Liver (tissue), 9 donors: ENCODE measurements around the gene BFSP1. TPM values are rescaled to one million over a fixed set of nuclear protein-coding genes. Genes with fewer than 3 reads are reported as not detected.

ENCODE experiments used
- DNase-seq: peaks from one replicate; pipeline ENCODE4 v3.0.0-alpha.2; 2017; ENCODE audit warnings: low spot score
- H3K27ac ChIP-seq, 2 donors: one replicate each; pipeline ENCODE4 v1.7.0; 2013; ENCODE audit warnings: inconsistent platforms in 2 of 2, low read length in 2 of 2, control low read depth in 1 of 2, low read depth in 1 of 2, mild to moderate bottlenecking in 1 of 2
- H3K27me3 ChIP-seq, 4 donors: one replicate each; pipeline versions ENCODE4 v1.6.1 to v1.7.0; 2013; ENCODE audit warnings: low read length in 3 of 4, inconsistent platforms in 1 of 4, mild to moderate bottlenecking in 1 of 4, moderate library complexity in 1 of 4; ENCODE audit not compliant: control insufficient read depth in 4 of 4, insufficient read depth in 4 of 4
- H3K36me3 ChIP-seq, 4 donors: one replicate each; pipeline versions ENCODE4 v1.6.1 to v1.7.0; 2013; ENCODE audit warnings: low read length in 3 of 4, mild to moderate bottlenecking in 3 of 4, low read depth in 1 of 4, moderate library complexity in 1 of 4; ENCODE audit not compliant: control insufficient read depth in 4 of 4, insufficient read depth in 3 of 4
- H3K4me1 ChIP-seq, 4 donors: one replicate each; pipeline versions ENCODE4 v1.6.1 to v1.7.0; 2013; ENCODE audit warnings: low read length in 3 of 4, mild to moderate bottlenecking in 3 of 4, moderate library complexity in 1 of 4; ENCODE audit not compliant: control insufficient read depth in 4 of 4, insufficient read depth in 4 of 4
- H3K4me3 ChIP-seq, 3 donors: one replicate each; pipeline versions ENCODE4 v1.6.1 to v1.7.0; 2013; ENCODE audit warnings: low read length in 3 of 3, control low read depth in 1 of 3, low read depth in 1 of 3, mild to moderate bottlenecking in 1 of 3
- H3K9ac ChIP-seq, 2 donors: one replicate each; pipeline ENCODE4 v1.7.0; 2013; ENCODE audit warnings: low read length in 2 of 2, mild to moderate bottlenecking in 2 of 2, moderate library complexity in 2 of 2, control low read depth in 1 of 2, low read depth in 1 of 2
- H3K9me3 ChIP-seq, 4 donors: one replicate each; pipeline versions ENCODE4 v1.6.1 to v1.7.0; 2013; ENCODE audit warnings: low read length in 3 of 4; ENCODE audit not compliant: control insufficient read depth in 4 of 4
- FOXA1 ChIP-seq: IDR thresholded peaks from 2 replicates; pipeline ENCODE4 v1.6.1; 2016; ENCODE audit warnings: antibody characterized with exemption
- FOXA2 ChIP-seq: IDR thresholded peaks from 2 replicates; pipeline ENCODE4 v1.6.1; 2016; ENCODE audit warnings: antibody characterized with exemption
- GABPA ChIP-seq, 2 donors: IDR thresholded peaks in 1 of 2; conservative IDR thresholded peaks in 1 of 2; 2 replicates each; pipeline ENCODE4 v1.6.1; 2016; ENCODE audit warnings: antibody characterized with exemption in 2 of 2, mild to moderate bottlenecking in 1 of 2, moderate library complexity in 1 of 2
- HNF4A ChIP-seq, 2 donors: conservative IDR thresholded peaks; 2 replicates each; pipeline ENCODE4 v1.6.1; 2016; ENCODE audit warnings: antibody characterized with exemption in 2 of 2, mild to moderate bottlenecking in 2 of 2
- HNF4G ChIP-seq: IDR thresholded peaks from 2 replicates; pipeline ENCODE4 v1.6.1; 2016; ENCODE audit warnings: antibody characterized with exemption
- JUND ChIP-seq, 2 donors: IDR thresholded peaks; 2 replicates each; pipeline ENCODE4 v1.6.1; 2016; ENCODE audit warnings: antibody characterized with exemption in 2 of 2
- NR2F2 ChIP-seq: IDR thresholded peaks from 2 replicates; pipeline ENCODE4 v1.6.1; 2016; ENCODE audit warnings: antibody characterized with exemption
- RAD21 ChIP-seq, 2 donors: IDR thresholded peaks; 2 replicates each; pipeline ENCODE4 v1.6.1; 2016; ENCODE audit warnings: antibody characterized with exemption in 2 of 2, mild to moderate bottlenecking in 2 of 2
- RXRA ChIP-seq, 2 donors: IDR thresholded peaks; 2 replicates each; pipeline ENCODE4 v1.6.1; 2017 to 2018; ENCODE audit warnings: antibody characterized with exemption in 2 of 2, mild to moderate bottlenecking in 1 of 2
- SP1 ChIP-seq: IDR thresholded peaks from 2 replicates; pipeline ENCODE4 v1.6.1; 2018; ENCODE audit warnings: antibody characterized with exemption, mild to moderate bottlenecking
- TAF1 ChIP-seq: conservative IDR thresholded peaks from 2 replicates; pipeline ENCODE4 v1.6.1; 2016; ENCODE audit warnings: antibody characterized with exemption, mild to moderate bottlenecking
- YY1 ChIP-seq: IDR thresholded peaks from 2 replicates; pipeline ENCODE4 v1.6.1; 2016; ENCODE audit warnings: antibody characterized with exemption, mild to moderate bottlenecking
- WGBS: extraction: QIAGEN DNeasy Blood & Tissue Kit; methylation state at CpG from one replicate; pipeline ENCODE4 v1.1.7; 2013; 5-methylcytosine and 5-hydroxymethylcytosine counted together
- polyA plus RNA-seq, 2 donors: library from polyadenylated mRNA; stranded (reverse) in 1 of 2; unstranded in 1 of 2; fragments of 200-250 nt in 1 of 2; fragments of >200 nt in 1 of 2; fragmentation: Nextera tagmentation in 1 of 2; extraction: Ambion mirVana in 1 of 2; gene quantifications; one replicate each; pipeline versions ENCODE4 v1.2.1 to v1.2.3, GENCODE V29; 2013 to 2015
- total RNA-seq, 2 donors: library from RNA; depleted of rRNA; stranded (reverse); fragments of >200 nt; gene quantifications; one replicate each; pipeline ENCODE4 v1.2.3, GENCODE V29; 2014
- TF ChIP-seq, protein P1 (sequence below): IDR thresholded peaks from 2 replicates; pipeline ENCODE4 v1.6.1; 2016; ENCODE audit warnings: antibody characterized with exemption
- TF ChIP-seq, protein P2 (sequence below): IDR thresholded peaks from 2 replicates; pipeline ENCODE4 v1.6.1; 2016; ENCODE audit warnings: antibody characterized with exemption
- TF ChIP-seq, protein P3 (sequence below): IDR thresholded peaks from 2 replicates; pipeline ENCODE4 v1.6.1; 2016; ENCODE audit warnings: antibody characterized with exemption, mild to moderate bottlenecking
- TF ChIP-seq, protein P4 (sequence below): IDR thresholded peaks from 2 replicates; pipeline ENCODE4 v1.6.1; 2016; ENCODE audit warnings: antibody characterized with exemption
- TF ChIP-seq, protein P5 (sequence below): fragments of 150-350 bp; IDR thresholded peaks from 2 replicates; pipeline ENCODE4 v1.5.1; 2017; ENCODE audit warnings: improper control_type of control experiment, low read depth, low read length; ENCODE audit not compliant: missing input control
- donor health status: healthy.
- donor health status: healthy.
- donor health status: healthy.
- donor health status: healthy.
- donor health status: healthy.

The BFSP1 gene
- total and polyA plus RNA-seq, 4 donors: 0.14 to 0.28 (median 0.21) TPM

DNA sequence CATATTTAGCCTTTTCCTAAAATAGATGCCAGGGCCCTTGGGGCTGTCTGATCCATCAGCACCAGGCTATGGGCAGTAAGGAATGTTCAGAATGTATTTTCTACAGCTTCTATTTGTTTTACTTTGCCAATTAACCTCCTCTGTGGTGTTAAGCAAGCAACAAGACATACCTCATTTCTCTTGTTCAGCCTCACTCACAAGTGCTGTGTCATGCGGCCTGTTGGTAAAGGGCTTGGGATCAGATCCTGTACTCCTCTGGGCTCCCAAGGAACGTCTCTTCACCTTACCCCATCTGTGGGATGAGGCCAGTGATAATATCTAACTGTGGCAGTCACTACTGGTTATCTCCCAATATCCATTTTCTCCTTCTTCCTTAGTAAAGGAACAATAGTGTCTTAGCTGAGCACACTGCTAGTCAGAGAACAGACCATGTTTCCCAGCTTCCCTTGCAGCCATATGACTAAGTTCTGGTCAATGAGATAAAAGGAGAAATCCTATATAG lies 31.7 kb upstream of the BFSP1 start:
- no peaks in the 10 kb centered on the region for H3K27me3 ChIP-seq
- no peak overlapping the region for H3K9ac ChIP-seq
- no peaks in the 10 kb centered on the region for H3K4me1 ChIP-seq
- H3K4me3 ChIP-seq: no peak overlapping the region
- no peaks in the 10 kb centered on the region for H3K9me3 ChIP-seq
- TF ChIP-seq, protein P1, sequence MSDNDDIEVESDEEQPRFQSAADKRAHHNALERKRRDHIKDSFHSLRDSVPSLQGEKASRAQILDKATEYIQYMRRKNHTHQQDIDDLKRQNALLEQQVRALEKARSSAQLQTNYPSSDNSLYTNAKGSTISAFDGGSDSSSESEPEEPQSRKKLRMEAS: no peak
- TF ChIP-seq, protein P2, sequence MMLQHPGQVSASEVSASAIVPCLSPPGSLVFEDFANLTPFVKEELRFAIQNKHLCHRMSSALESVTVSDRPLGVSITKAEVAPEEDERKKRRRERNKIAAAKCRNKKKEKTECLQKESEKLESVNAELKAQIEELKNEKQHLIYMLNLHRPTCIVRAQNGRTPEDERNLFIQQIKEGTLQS: no peak
- TF ChIP-seq YY1 (no peak), FOXA2 (no peak), RAD21 (IDR thresholded peaks at IDR 0.05) (no peak), RXRA (IDR thresholded peaks at IDR 0.05) (no peak), HNF4G (no peak), TAF1 (no peak), SP1 (no peak), FOXA1 (no peak), GABPA (IDR thresholded peaks at IDR 0.05 in 1 of 2, conservative IDR thresholded peaks at IDR 0.05 in 1 of 2) (no peak), JUND (IDR thresholded peaks at IDR 0.05) (no peak)
- DNase-seq: no peak
- H3K36me3 ChIP-seq: no peaks in the 10 kb centered on the region
- 86% methylated on average over 2 of the region's 2 CpGs for WGBS
- no peak overlapping the region for H3K27ac ChIP-seq

DNA sequence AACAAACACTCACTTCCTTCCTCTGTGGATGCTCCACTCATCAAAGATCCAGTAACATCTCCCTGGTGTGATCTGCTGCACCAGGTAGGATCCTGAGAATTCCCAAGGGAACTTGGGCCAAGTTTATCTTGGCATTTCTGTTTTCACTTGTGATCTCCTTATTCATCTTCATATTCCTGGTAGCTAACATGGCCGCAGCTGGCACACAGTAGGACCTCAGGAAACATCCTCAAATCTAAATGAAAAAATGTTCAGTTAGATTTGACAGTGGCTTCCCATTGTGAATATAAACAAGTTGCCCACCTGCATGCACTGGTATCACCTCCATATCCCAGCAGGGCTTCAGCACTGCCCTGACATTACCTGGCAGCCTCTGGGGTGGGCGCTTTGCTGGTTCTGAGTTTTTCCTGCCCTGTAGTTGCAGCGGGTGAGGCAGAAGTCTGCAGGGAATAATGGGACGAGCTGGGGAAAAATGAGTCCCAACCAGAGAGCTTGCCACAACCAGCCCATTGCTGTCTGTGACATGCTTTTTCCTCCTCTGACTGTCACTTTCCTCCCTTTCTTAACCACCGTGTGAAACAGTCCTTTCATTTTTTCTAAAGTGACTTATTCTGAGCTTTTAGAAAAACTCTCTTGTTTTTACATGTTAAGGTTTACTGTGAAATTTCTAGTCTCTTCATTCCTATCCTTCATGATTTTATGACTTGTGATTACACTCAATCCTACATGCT lies 29.3 kb upstream of the BFSP1 start:
- TF ChIP-seq RAD21 (IDR thresholded peaks at IDR 0.05) (no peak), JUND (IDR thresholded peaks at IDR 0.05) (no peak), RXRA (IDR thresholded peaks at IDR 0.05) (no peak), HNF4A (conservative IDR thresholded peaks at IDR 0.05) (no peak), FOXA2 (no peak), TAF1 (no peak), SP1 (no peak), FOXA1 (no peak), YY1 (no peak), GABPA (IDR thresholded peaks at IDR 0.05 in 1 of 2, conservative IDR thresholded peaks at IDR 0.05 in 1 of 2) (no peak), HNF4G (no peak), NR2F2 (no peak)
- TF ChIP-seq, protein P3, sequence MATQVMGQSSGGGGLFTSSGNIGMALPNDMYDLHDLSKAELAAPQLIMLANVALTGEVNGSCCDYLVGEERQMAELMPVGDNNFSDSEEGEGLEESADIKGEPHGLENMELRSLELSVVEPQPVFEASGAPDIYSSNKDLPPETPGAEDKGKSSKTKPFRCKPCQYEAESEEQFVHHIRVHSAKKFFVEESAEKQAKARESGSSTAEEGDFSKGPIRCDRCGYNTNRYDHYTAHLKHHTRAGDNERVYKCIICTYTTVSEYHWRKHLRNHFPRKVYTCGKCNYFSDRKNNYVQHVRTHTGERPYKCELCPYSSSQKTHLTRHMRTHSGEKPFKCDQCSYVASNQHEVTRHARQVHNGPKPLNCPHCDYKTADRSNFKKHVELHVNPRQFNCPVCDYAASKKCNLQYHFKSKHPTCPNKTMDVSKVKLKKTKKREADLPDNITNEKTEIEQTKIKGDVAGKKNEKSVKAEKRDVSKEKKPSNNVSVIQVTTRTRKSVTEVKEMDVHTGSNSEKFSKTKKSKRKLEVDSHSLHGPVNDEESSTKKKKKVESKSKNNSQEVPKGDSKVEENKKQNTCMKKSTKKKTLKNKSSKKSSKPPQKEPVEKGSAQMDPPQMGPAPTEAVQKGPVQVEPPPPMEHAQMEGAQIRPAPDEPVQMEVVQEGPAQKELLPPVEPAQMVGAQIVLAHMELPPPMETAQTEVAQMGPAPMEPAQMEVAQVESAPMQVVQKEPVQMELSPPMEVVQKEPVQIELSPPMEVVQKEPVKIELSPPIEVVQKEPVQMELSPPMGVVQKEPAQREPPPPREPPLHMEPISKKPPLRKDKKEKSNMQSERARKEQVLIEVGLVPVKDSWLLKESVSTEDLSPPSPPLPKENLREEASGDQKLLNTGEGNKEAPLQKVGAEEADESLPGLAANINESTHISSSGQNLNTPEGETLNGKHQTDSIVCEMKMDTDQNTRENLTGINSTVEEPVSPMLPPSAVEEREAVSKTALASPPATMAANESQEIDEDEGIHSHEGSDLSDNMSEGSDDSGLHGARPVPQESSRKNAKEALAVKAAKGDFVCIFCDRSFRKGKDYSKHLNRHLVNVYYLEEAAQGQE: no peak
- TF ChIP-seq, protein P4, sequence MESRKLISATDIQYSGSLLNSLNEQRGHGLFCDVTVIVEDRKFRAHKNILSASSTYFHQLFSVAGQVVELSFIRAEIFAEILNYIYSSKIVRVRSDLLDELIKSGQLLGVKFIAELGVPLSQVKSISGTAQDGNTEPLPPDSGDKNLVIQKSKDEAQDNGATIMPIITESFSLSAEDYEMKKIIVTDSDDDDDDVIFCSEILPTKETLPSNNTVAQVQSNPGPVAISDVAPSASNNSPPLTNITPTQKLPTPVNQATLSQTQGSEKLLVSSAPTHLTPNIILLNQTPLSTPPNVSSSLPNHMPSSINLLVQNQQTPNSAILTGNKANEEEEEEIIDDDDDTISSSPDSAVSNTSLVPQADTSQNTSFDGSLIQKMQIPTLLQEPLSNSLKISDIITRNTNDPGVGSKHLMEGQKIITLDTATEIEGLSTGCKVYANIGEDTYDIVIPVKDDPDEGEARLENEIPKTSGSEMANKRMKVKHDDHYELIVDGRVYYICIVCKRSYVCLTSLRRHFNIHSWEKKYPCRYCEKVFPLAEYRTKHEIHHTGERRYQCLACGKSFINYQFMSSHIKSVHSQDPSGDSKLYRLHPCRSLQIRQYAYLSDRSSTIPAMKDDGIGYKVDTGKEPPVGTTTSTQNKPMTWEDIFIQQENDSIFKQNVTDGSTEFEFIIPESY: no peak
- TF ChIP-seq, protein P2: no peak
- TF ChIP-seq, protein P1: no peak
- TF ChIP-seq, protein P5, sequence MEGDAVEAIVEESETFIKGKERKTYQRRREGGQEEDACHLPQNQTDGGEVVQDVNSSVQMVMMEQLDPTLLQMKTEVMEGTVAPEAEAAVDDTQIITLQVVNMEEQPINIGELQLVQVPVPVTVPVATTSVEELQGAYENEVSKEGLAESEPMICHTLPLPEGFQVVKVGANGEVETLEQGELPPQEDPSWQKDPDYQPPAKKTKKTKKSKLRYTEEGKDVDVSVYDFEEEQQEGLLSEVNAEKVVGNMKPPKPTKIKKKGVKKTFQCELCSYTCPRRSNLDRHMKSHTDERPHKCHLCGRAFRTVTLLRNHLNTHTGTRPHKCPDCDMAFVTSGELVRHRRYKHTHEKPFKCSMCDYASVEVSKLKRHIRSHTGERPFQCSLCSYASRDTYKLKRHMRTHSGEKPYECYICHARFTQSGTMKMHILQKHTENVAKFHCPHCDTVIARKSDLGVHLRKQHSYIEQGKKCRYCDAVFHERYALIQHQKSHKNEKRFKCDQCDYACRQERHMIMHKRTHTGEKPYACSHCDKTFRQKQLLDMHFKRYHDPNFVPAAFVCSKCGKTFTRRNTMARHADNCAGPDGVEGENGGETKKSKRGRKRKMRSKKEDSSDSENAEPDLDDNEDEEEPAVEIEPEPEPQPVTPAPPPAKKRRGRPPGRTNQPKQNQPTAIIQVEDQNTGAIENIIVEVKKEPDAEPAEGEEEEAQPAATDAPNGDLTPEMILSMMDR: no peak
- WGBS: 87% methylated on average over 5 of the region's 5 CpGs
- peaks cover 0 to 11% (median 5%) of the 10 kb centered on the region in 4 donors for H3K4me1 ChIP-seq

More for the DNA sequence above, 29.3 kb upstream of the BFSP1 start:
- Histone ChIP-seq H3K27me3 (no peaks in the 10 kb centered on the region), H3K27ac (no peak overlapping the region), H3K36me3 (no peaks in the 10 kb centered on the region), H3K9me3 (no peaks in the 10 kb centered on the region), H3K4me3 (no peak overlapping the region), H3K9ac (no peak overlapping the region)
- DNase-seq: no peak
